ENCODE results near the gene AKAP13.

The AKAP13 gene

DNA sequence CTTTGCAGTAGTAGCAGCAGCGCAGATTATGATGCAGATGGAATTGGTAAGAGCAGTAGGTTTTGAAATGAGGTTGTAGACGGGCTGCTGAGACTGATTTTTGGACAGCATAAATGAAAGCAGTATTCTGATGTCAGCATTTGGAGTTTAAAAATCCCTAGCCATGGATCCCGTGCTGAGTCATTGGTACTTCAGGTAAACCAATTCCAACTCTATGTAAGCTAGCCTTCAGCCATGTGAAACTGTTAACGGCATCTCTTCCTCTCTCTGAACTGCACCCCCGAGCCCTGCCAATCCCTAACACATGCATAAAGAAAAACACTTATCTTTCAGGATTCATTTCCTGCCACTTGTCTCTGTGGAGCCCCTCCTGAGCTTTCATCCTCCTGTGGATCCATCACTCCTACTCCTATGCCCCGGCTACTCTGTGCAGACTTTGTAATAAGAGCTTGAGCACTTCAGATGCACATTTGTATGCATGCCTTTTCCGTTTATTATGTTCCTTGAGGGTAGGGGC is 119.0 kb downstream of the AKAP13 start:
- H2AFZ ChIP-seq (ENCODE audit: low read depth, low read length): no peak overlapping the region
- no peak for TF ChIP-seq EZH2phosphoT487 (IDR thresholded peaks at IDR 0.05; ENCODE audit: low read depth)
- TF ChIP-seq, protein P1, sequence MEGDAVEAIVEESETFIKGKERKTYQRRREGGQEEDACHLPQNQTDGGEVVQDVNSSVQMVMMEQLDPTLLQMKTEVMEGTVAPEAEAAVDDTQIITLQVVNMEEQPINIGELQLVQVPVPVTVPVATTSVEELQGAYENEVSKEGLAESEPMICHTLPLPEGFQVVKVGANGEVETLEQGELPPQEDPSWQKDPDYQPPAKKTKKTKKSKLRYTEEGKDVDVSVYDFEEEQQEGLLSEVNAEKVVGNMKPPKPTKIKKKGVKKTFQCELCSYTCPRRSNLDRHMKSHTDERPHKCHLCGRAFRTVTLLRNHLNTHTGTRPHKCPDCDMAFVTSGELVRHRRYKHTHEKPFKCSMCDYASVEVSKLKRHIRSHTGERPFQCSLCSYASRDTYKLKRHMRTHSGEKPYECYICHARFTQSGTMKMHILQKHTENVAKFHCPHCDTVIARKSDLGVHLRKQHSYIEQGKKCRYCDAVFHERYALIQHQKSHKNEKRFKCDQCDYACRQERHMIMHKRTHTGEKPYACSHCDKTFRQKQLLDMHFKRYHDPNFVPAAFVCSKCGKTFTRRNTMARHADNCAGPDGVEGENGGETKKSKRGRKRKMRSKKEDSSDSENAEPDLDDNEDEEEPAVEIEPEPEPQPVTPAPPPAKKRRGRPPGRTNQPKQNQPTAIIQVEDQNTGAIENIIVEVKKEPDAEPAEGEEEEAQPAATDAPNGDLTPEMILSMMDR (IDR thresholded peaks at IDR 0.05; ENCODE audit: low read depth, low read length): no peak
- H3K4me2 ChIP-seq (ENCODE audit: low read length): peak overlapping the region; percentile 59
- H3K9me3 ChIP-seq (ENCODE audit: insufficient read depth, low read length): no peaks in the 10 kb centered on the region
- H3K79me2 ChIP-seq (ENCODE audit: low read length): peaks cover 14% of the 10 kb centered on the region
- peak overlapping the region; percentile 4; the same call in 1 of the 2 replicates for H3K4me3 ChIP-seq (ENCODE audit: low read length)
- H3K4me1 ChIP-seq (ENCODE audit: low read length): peaks cover 32% of the 10 kb centered on the region
- peaks cover 97% of the 10 kb centered on the region for H4K20me1 ChIP-seq (ENCODE audit: insufficient read depth, low read length)
- no peaks in the 10 kb centered on the region for H3K36me3 ChIP-seq (replicated peaks; ENCODE audit: low read depth, low read length)
- H3K27ac ChIP-seq (ENCODE audit: low read length): no peak overlapping the region
- peaks cover 18% of the 10 kb centered on the region for H3K27me3 ChIP-seq (ENCODE audit: low read depth, low read length)
- no peak overlapping the region for H3K9ac ChIP-seq (ENCODE audit: low read length)

DNA sequence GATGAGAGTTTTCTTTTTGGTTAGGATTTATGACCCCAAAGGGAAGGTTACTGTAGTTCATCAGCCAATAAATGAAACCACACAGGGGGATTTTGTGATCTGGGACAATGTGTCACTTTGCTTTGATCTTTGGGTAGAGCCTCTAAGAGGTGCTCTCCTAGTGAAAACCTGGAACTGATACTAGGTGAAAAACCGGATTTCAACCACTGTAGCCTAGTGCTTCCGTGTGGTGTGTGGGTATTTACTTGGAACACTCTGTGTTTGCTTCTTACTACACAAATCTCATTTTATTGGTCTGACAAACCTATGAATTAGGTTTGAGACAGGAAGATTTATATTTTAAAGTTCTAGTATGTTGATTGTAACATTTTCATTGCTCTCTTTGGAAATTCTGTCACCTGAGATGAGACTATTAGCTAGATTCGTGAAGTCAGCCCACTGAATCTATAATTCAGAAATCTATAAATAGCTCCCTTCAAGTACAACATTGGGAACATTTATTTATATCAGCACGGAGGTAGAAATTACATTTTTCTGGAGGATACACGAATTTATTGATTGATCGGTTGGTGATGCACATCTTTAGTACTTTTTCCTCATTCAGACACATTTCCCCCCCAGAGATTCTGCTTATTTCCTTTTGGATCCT is 119.8 kb downstream of the AKAP13 start:
- peaks cover 26% of the 10 kb centered on the region for H3K4me1 ChIP-seq (ENCODE audit: low read length)
- H3K9ac ChIP-seq (ENCODE audit: low read length): no peak overlapping the region
- no peak overlapping the region for H2AFZ ChIP-seq (ENCODE audit: low read depth, low read length)
- H3K27me3 ChIP-seq (ENCODE audit: low read depth, low read length): peaks cover 15% of the 10 kb centered on the region
- H3K4me2 ChIP-seq (ENCODE audit: low read length): peak overlapping the region; percentile 59
- H4K20me1 ChIP-seq (ENCODE audit: insufficient read depth, low read length): peaks cover 97% of the 10 kb centered on the region
- no peaks in the 10 kb centered on the region for H3K9me3 ChIP-seq (ENCODE audit: insufficient read depth, low read length)
- no peaks in the 10 kb centered on the region for H3K36me3 ChIP-seq (replicated peaks; ENCODE audit: low read depth, low read length)
- H3K4me3 ChIP-seq (ENCODE audit: low read length): peak overlapping the region; percentile 4; the same call in 1 of the 2 replicates
- peaks cover 14% of the 10 kb centered on the region for H3K79me2 ChIP-seq (ENCODE audit: low read length)
- H3K27ac ChIP-seq (ENCODE audit: low read length): no peak overlapping the region
- TF ChIP-seq EZH2phosphoT487 (IDR thresholded peaks at IDR 0.05; ENCODE audit: low read depth): no peak
- TF ChIP-seq, protein P1 (IDR thresholded peaks at IDR 0.05; ENCODE audit: low read depth, low read length): no peak

DNA sequence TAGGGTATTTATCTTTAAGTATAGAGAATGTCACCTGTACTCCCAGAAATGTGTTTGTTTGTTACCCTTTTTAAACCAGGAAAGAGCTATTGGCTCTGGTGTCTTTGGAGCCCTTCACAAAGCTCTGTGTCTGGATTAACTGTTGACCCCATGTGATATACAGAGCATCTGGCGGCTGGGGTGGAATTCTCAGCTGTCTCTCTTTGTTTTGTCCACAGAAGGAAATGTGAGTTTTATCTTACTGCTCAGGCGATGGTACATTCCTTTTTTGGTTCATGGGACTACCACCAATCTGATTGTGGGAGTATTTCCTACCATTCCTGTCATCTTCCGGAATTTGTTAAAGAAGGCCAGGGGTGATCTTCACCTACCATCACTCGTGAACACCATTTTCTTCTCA is 120.3 kb downstream of the AKAP13 start:
- TF ChIP-seq EZH2phosphoT487 (IDR thresholded peaks at IDR 0.05; ENCODE audit: low read depth): no peak
- H3K9ac ChIP-seq (ENCODE audit: low read length): no peak overlapping the region
- H3K4me2 ChIP-seq (ENCODE audit: low read length): no peak overlapping the region
- H3K27me3 ChIP-seq (ENCODE audit: low read depth, low read length): peaks cover 15% of the 10 kb centered on the region
- H3K36me3 ChIP-seq (replicated peaks; ENCODE audit: low read depth, low read length): no peaks in the 10 kb centered on the region
- peaks cover 26% of the 10 kb centered on the region for H3K4me1 ChIP-seq (ENCODE audit: low read length)
- H3K9me3 ChIP-seq (ENCODE audit: insufficient read depth, low read length): no peaks in the 10 kb centered on the region
- H4K20me1 ChIP-seq (ENCODE audit: insufficient read depth, low read length): peaks cover 97% of the 10 kb centered on the region
- H3K79me2 ChIP-seq (ENCODE audit: low read length): peaks cover 14% of the 10 kb centered on the region
- H3K4me3 ChIP-seq (ENCODE audit: low read length): no peak overlapping the region
- H3K27ac ChIP-seq (ENCODE audit: low read length): no peak overlapping the region
- H2AFZ ChIP-seq (ENCODE audit: low read depth, low read length): no peak overlapping the region

DNA sequence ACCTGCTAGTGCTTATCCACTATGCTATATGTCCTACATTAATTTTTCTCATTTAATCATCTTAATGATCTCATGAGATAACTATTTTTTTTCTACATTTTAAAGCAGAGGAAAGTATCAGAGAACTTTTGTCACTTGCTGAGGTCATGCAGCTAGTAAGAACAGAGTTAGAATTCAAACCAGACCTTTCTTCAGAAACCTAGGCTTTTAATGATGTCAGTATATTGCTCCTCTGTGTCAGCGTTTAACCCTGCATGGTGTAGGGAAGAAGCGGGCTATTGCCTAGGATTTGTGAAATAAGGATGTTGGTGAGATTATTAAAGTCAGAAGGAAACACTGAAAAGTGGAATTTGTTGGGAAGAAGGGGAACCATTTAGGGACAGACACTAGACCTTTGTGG is 121.2 kb downstream of the AKAP13 start:
- no peak overlapping the region for H3K4me3 ChIP-seq (ENCODE audit: low read length)
- H3K9ac ChIP-seq (ENCODE audit: low read length): no peak overlapping the region
- no peak overlapping the region for H3K27ac ChIP-seq (ENCODE audit: low read length)
- TF ChIP-seq, protein P1 (IDR thresholded peaks at IDR 0.05; ENCODE audit: low read depth, low read length): no peak
- TF ChIP-seq EZH2phosphoT487 (IDR thresholded peaks at IDR 0.05; ENCODE audit: low read depth): no peak
- H4K20me1 ChIP-seq (ENCODE audit: insufficient read depth, low read length): peaks cover 92% of the 10 kb centered on the region
- no peaks in the 10 kb centered on the region for H3K9me3 ChIP-seq (ENCODE audit: insufficient read depth, low read length)
- H3K27me3 ChIP-seq (ENCODE audit: low read depth, low read length): peaks cover 15% of the 10 kb centered on the region
- no peaks in the 10 kb centered on the region for H3K36me3 ChIP-seq (replicated peaks; ENCODE audit: low read depth, low read length)
- no peak overlapping the region for H3K4me2 ChIP-seq (ENCODE audit: low read length)
- peaks cover 15% of the 10 kb centered on the region for H3K79me2 ChIP-seq (ENCODE audit: low read length)
- no peak overlapping the region for H2AFZ ChIP-seq (ENCODE audit: low read depth, low read length)
- H3K4me1 ChIP-seq (ENCODE audit: low read length): peaks cover 26% of the 10 kb centered on the region

Measured in OCI-LY3 (cell line).